ENCODE measurements around the gene ZBTB20. TPM values are rescaled to one million over a fixed set of nuclear protein-coding genes. Genes with fewer than 3 reads are reported as not detected.

Gene ZBTB20
- total and polyA plus RNA-seq, 2 donors from 2014 or later: 0.99 to 142 TPM

DNA sequence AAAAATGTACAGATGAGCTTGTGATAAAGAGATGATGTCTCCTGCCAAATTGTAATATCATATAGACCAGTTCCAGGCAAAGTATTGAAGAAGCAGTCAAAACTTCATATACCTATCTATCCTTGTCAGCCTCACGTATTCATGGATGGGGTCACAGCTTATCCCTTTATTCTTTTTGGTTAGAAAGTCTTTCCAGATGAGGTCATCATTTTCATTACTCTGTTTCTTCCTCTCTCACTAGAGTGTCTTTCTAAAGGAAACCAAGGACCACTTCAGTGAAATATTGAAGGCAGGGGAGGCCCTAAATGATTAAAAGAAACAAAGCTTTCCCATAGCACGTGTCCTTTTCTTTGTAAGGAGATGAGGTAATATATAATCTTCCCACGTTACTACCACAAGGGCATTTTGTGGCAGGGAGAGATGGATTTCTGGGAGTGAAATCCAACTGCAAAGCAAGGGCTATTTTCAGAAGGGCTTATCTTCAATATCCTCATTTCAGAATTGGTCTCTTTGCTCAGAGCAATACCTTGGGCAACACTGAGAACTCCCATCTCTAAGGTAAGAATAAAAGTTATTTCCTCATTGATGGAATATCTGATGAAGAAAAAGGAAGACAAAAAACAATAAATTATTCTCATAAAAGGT lies 593.0 kb downstream of the ZBTB20 start:
- DNase-seq (no peak), FAIRE-seq (no peak)
- Histone ChIP-seq H3K4me3 (ENCODE audit: low read length in 3 of 3) (no peak overlapping the region), H3K27me3 (ENCODE audit: control insufficient read depth, insufficient read depth, low read length) (no peaks in the 10 kb centered on the region), H3K9ac (ENCODE audit: low read length in 3 of 3) (no peak overlapping the region), H3K9me3 (ENCODE audit: control insufficient read depth in 2 of 3, insufficient read depth in 1 of 3, low read length in 3 of 3) (no peaks in the 10 kb centered on the region), H3K36me3 (ENCODE audit: control insufficient read depth in 2 of 3, insufficient read depth in 3 of 3, low read length in 3 of 3) (peaks cover 0 to 5% (median 0%) of the 10 kb centered on the region in 3 donors), H3K4me1 (ENCODE audit: control insufficient read depth in 2 of 3, insufficient read depth in 2 of 3, low read depth in 1 of 3, low read length in 3 of 3) (no peaks in the 10 kb centered on the region), H3K27ac (ENCODE audit: low read depth in 2 of 2, low read length in 2 of 2) (no peak overlapping the region)
- TF ChIP-seq, protein P1, sequence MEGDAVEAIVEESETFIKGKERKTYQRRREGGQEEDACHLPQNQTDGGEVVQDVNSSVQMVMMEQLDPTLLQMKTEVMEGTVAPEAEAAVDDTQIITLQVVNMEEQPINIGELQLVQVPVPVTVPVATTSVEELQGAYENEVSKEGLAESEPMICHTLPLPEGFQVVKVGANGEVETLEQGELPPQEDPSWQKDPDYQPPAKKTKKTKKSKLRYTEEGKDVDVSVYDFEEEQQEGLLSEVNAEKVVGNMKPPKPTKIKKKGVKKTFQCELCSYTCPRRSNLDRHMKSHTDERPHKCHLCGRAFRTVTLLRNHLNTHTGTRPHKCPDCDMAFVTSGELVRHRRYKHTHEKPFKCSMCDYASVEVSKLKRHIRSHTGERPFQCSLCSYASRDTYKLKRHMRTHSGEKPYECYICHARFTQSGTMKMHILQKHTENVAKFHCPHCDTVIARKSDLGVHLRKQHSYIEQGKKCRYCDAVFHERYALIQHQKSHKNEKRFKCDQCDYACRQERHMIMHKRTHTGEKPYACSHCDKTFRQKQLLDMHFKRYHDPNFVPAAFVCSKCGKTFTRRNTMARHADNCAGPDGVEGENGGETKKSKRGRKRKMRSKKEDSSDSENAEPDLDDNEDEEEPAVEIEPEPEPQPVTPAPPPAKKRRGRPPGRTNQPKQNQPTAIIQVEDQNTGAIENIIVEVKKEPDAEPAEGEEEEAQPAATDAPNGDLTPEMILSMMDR (IDR thresholded peaks at IDR 0.05; ENCODE audit: borderline replicate concordance, extremely low read depth, insufficient read depth): no peak
- intact Hi-C loops (cut with DNase I): no loop called here

DNA sequence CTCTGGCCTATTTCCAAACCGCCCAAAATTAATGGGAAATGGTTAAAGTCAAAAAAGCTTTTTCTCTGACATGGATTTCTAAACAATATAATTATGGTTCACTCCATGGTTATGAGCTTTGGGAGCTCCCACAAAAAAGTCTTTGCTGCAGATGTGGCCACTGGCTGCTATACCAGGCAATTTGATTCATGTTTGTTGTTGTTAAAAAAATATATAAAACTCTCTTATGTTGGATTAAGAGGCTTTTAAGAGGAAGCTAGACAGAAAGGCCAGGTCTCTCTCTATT lies 594.6 kb downstream of the ZBTB20 start:
- Histone ChIP-seq H3K9ac (ENCODE audit: low read length in 3 of 3) (no peak overlapping the region), H3K9me3 (ENCODE audit: control insufficient read depth in 2 of 3, insufficient read depth in 1 of 3, low read length in 3 of 3) (no peaks in the 10 kb centered on the region), H3K4me3 (ENCODE audit: low read length in 3 of 3) (no peak overlapping the region), H3K27ac (ENCODE audit: low read depth in 2 of 2, low read length in 2 of 2) (no peak overlapping the region), H3K4me1 (ENCODE audit: control insufficient read depth in 2 of 3, insufficient read depth in 2 of 3, low read depth in 1 of 3, low read length in 3 of 3) (no peaks in the 10 kb centered on the region), H3K27me3 (ENCODE audit: control insufficient read depth, insufficient read depth, low read length) (no peaks in the 10 kb centered on the region), H3K36me3 (ENCODE audit: control insufficient read depth in 2 of 3, insufficient read depth in 3 of 3, low read length in 3 of 3) (peaks cover 0 to 5% (median 0%) of the 10 kb centered on the region in 3 donors)
- DNase-seq (no peak), FAIRE-seq (no peak)
- intact Hi-C loops (cut with DNase I): no loop called here
- TF ChIP-seq, protein P1 (IDR thresholded peaks at IDR 0.05; ENCODE audit: borderline replicate concordance, extremely low read depth, insufficient read depth): no peak

DNA sequence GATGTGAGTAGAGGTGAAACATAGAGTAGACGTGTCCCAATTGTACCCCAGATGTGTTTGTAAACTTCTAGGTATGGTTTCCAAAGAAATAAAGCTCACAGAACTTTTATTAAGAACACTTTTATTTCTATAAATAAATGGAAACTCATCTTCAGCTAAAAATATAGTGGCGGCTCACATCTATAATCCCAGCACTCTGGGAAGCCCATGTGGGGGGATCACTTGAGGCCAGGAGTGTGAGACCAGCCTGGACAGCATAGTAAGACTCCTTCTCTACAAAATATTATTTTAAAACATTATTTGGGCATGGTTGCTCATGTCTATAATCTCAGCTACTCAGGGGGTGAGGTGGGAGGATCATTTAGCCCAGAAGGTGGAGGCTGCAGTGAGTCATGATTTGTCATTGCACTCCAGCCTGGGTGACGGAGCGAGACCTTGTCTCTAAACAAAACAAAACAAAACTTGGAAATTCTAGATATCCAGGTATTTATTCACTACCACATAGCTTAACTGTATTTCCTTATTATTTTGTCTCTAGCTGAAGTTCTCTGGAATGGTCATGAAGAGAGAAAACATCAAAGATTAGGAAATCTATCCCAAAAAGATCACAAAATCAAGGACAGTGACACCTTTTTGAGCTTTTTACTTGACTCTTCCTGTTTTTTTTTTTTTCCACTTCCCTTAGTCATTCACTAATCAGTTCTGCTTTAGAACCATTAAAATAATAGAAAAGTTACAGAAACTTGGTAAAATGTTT lies 595.1 kb downstream of the ZBTB20 start:
- Histone ChIP-seq H3K4me1 (ENCODE audit: control insufficient read depth in 2 of 3, insufficient read depth in 2 of 3, low read depth in 1 of 3, low read length in 3 of 3) (no peaks in the 10 kb centered on the region), H3K4me3 (ENCODE audit: low read length in 3 of 3) (no peak overlapping the region), H3K9ac (ENCODE audit: low read length in 3 of 3) (no peak overlapping the region), H3K27ac (ENCODE audit: low read depth in 2 of 2, low read length in 2 of 2) (no peak overlapping the region), H3K36me3 (ENCODE audit: control insufficient read depth in 2 of 3, insufficient read depth in 3 of 3, low read length in 3 of 3) (peaks cover 0 to 5% (median 0%) of the 10 kb centered on the region in 3 donors), H3K27me3 (ENCODE audit: control insufficient read depth, insufficient read depth, low read length) (no peaks in the 10 kb centered on the region), H3K9me3 (ENCODE audit: control insufficient read depth in 2 of 3, insufficient read depth in 1 of 3, low read length in 3 of 3) (no peaks in the 10 kb centered on the region)
- TF ChIP-seq, protein P1 (IDR thresholded peaks at IDR 0.05; ENCODE audit: borderline replicate concordance, extremely low read depth, insufficient read depth): no peak
- intact Hi-C loops (cut with DNase I): no loop called here
- no peak for FAIRE-seq
- peak in 3 of 5 donors; percentile 14 to 50 (median 32) for DNase-seq

Measured in kidney (tissue), 14 donors.